ENCODE results near the gene CHRNA3. TPM values are rescaled to one million over a fixed set of nuclear protein-coding genes. Genes with fewer than 3 reads are reported as not detected.

The CHRNA3 gene
- polyA plus RNA-seq, 2 of the 4 experiments (the other 2 are of a cell fraction), result 0.27 to 0.45 TPM

DNA sequence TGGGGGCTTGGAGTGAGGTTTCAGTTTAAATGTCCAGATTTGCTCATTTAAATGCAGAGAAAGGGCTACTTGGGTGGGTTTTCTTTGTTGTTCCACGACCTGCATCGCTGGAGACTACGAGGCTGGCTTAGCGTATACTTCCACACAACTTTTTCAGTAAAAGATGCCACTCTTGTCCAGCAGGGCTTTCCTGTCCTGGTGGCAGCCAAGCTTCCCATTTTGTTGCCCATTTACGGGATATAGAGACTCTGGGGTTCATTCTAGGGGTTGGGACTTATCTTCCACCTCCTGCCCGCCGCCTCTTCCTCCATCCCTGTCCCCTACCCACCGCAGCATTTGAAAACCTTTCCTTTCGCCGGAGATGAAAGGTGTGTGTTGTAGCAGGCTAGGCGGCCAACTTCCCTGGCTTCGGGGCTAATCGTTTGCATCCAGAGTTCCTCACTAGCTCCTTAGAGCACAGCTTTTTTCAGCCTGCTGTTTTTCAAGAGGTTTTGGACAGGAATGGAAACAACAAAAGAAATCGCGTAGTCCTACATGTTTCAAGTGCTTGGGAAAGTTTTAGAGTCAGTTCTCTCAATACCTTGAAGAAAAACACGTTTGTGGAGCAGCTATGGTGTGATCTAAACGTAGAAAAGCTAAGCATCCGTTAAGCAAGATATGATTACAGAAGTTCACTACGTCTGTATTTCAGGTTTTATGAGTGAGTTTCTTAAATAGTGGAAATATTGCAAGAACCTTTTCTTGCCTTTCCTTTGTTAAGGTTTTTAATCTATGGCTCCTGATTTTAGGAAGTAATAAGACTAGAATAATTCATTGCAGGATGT is 54.6 kb downstream of the CHRNA3 start (continued):
- TF ChIP-seq ATOH8 (CRISPR knock-in tag; IDR thresholded peaks at IDR 0.05; ENCODE audit: low read depth) (no peak), RFX5 (IDR thresholded peaks at IDR 0.05) (no peak), KDM1A (IDR thresholded peaks at IDR 0.05; ENCODE audit: low read depth) (no peak), FOSB (CRISPR knock-in tag; IDR thresholded peaks at IDR 0.05) (no peak), RARB (CRISPR knock-in tag; IDR thresholded peaks at IDR 0.05) (no peak), CBX2 (IDR thresholded peaks at IDR 0.05; ENCODE audit: borderline replicate concordance, low read depth) (no peak)
- TF ChIP-seq, protein P1, sequence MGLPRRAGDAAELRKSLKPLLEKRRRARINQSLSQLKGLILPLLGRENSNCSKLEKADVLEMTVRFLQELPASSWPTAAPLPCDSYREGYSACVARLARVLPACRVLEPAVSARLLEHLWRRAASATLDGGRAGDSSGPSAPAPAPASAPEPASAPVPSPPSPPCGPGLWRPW (IDR thresholded peaks at IDR 0.05), result no peak

DNA sequence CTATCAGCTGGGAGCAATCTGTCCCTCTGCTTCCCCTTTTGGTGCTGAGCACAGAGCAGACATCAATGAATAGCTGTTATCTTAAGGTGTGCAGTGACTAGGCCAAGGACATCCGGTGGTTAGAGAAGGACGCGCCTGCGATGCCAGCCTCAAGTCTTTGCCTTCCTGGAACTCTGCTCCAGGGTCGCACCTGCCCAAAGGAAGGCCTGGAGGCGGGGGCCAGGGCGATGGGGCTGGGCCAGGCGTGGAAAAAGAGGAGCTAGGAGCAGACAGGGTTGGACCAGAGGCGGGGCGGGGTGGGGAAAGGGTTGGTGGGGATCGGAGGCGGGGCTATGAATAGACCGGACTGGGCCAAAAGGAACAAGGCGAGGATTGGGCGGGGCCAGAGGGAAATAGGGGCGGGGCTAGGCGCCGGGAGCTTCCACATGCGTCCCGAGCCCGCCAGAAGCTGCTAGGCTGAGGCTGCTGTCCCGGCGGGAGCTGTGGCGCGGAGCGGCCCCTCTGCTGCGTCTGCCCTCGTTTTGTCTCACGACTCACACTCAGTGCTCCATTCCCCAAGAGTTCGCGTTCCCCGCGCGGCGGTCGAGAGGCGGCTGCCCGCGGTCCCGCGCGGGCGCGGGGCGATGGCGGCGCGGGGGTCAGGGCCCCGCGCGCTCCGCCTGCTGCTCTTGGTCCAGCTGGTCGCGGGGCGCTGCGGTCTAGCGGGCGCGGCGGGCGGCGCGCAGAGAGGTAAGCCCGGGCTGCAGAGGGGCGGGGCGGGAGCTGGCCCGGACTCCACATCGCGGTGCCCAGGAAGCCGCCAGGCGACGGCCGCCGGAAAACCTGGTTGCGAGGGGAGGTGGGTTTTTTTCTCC is 55.5 kb downstream of the CHRNA3 start, which contains the start of gene CHRNA5:
TSS of gene CHRNA5 (plus strand) at position 424 of the 854 bp plus-strand sequence. CDS start at position 624, 200 bp downstream.
- ChIA-PET POLR2A (interaction anchor here (0.6 to 2.6 kb wide), 14 partner anchors 10 to 266 kb away, joined by 3 to 69 read pairs (median 6); partner anchors contain the start of genes HYKK, IREB2, PSMA4 and SKIC8), CTCF (interaction anchor here (0.7 to 3.2 kb wide), 21 partner anchors 9 to 186 kb away, joined by 3 to 25 read pairs (median 4); partner anchors contain the start of genes HYKK and PSMA4)
- FAIRE-seq, result no peak
- DNase-seq (ENCODE audit: low read depth in 1 of 2, low spot score in 1 of 2), result peak; percentile 92 to 94
- peak within 1 kb of the TSS; percentile 85 to 94 for H3K27ac ChIP-seq
- H3K4me2 ChIP-seq, result peak within 1 kb of the TSS; percentile 85
- no peaks in the 10 kb centered on the region for H3K9me3 ChIP-seq
- peak; percentile 91 to 96 for ATAC-seq
- peaks cover 10% of the 10 kb centered on the region for H3K4me1 ChIP-seq
- peak within 1 kb of the TSS; percentile 73 for H3K4me3 ChIP-seq
- 2% methylated on average over 53 of the region's 75 CpGs for WGBS (ENCODE audit: missing lambda C conversion rate)
- TF ChIP-seq, protein P1 (IDR thresholded peaks at IDR 0.05), result no peak
- TF ChIP-seq ZSCAN20 (CRISPR knock-in tag; IDR thresholded peaks at IDR 0.05) (no peak), HOXA7 (CRISPR knock-in tag; IDR thresholded peaks at IDR 0.05) (no peak), RFX5 (IDR thresholded peaks at IDR 0.05) (no peak), FOSB (CRISPR knock-in tag; IDR thresholded peaks at IDR 0.05) (no peak), BHLHE40 (IDR thresholded peaks at IDR 0.05; ENCODE audit: low read depth, low read length) (no peak), HEYL (CRISPR knock-in tag; IDR thresholded peaks at IDR 0.05) (no peak), EHF (CRISPR knock-in tag; IDR thresholded peaks at IDR 0.05) (no peak), CEBPB (IDR thresholded peaks at IDR 0.05) (no peak), CBX2 (IDR thresholded peaks at IDR 0.05; ENCODE audit: borderline replicate concordance, low read depth) (no peak), USF2 (IDR thresholded peaks at IDR 0.05) (no peak), TP53 (CRISPR knock-in tag; IDR thresholded peaks at IDR 0.05) (0 out of 2 replicates have a peak, but pooled peaks have one; percentile 28), HOXB13 (CRISPR knock-in tag; IDR thresholded peaks at IDR 0.05; ENCODE audit: low read depth) (no peak), JUNB (IDR thresholded peaks at IDR 0.05) (no peak), EP300 (IDR thresholded peaks at IDR 0.05) (no peak), NFE2L2 (conservative IDR thresholded peaks at IDR 0.05; ENCODE audit: low read length) (no peak), EHMT2 (IDR thresholded peaks at IDR 0.05; ENCODE audit: low read depth) (no peak), CHD4 (IDR thresholded peaks at IDR 0.05; ENCODE audit: borderline replicate concordance) (no peak), FOSL2 (IDR thresholded peaks at IDR 0.05) (no peak), FOSL2 (CRISPR knock-in tag; IDR thresholded peaks at IDR 0.05) (no peak), SMC3 (IDR thresholded peaks at IDR 0.05) (0 out of 3 replicates have a peak, but pooled peaks have one; percentile 19), SREBF2 (IDR thresholded peaks at IDR 0.05) (no peak), FOXS1 (CRISPR knock-in tag; IDR thresholded peaks at IDR 0.05) (no peak)
- TF ChIP-seq, protein P2, sequence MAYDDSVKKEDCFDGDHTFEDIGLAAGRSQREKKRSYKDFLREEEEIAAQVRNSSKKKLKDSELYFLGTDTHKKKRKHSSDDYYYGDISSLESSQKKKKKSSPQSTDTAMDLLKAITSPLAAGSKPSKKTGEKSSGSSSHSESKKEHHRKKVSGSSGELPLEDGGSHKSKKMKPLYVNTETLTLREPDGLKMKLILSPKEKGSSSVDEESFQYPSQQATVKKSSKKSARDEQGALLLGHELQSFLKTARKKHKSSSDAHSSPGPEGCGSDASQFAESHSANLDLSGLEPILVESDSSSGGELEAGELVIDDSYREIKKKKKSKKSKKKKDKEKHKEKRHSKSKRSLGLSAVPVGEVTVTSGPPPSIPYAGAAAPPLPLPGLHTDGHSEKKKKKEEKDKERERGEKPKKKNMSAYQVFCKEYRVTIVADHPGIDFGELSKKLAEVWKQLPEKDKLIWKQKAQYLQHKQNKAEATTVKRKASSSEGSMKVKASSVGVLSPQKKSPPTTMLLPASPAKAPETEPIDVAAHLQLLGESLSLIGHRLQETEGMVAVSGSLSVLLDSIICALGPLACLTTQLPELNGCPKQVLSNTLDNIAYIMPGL (CRISPR knock-in tag; IDR thresholded peaks at IDR 0.05; ENCODE audit: borderline replicate concordance), result no peak
- TF ChIP-seq, protein P3, sequence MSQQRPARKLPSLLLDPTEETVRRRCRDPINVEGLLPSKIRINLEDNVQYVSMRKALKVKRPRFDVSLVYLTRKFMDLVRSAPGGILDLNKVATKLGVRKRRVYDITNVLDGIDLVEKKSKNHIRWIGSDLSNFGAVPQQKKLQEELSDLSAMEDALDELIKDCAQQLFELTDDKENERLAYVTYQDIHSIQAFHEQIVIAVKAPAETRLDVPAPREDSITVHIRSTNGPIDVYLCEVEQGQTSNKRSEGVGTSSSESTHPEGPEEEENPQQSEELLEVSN (IDR thresholded peaks at IDR 0.05; ENCODE audit: borderline replicate concordance, low read depth), result peak; percentile 77
- TF ChIP-seq, protein P4, sequence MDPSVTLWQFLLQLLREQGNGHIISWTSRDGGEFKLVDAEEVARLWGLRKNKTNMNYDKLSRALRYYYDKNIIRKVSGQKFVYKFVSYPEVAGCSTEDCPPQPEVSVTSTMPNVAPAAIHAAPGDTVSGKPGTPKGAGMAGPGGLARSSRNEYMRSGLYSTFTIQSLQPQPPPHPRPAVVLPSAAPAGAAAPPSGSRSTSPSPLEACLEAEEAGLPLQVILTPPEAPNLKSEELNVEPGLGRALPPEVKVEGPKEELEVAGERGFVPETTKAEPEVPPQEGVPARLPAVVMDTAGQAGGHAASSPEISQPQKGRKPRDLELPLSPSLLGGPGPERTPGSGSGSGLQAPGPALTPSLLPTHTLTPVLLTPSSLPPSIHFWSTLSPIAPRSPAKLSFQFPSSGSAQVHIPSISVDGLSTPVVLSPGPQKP (IDR thresholded peaks at IDR 0.05; ENCODE audit: low read depth, low read length), result no peak
